CD4-positive, alpha-beta T cell (primary cell): ENCODE data around the gene NTS. TPM values are rescaled to one million over a fixed set of nuclear protein-coding genes. Genes with fewer than 3 reads are reported as not detected.

Experiments used
- ATAC-seq: fragments of 200-7000 bp; cut with Tn5 transposase; one replicate; pipeline ENCODE4 v1.10.0; 2022; ENCODE audit warnings: mild to moderate bottlenecking; ENCODE audit not compliant: poor library complexity
- CTCF ChIA-PET: fragments of 350-600 bp; sonication (Branson Sonifier 250); formaldehyde crosslinking; loops from one replicate; lab custom pipeline; 2021; ENCODE audit warnings: antibody characterized with exemption, inconsistent platforms; lab: Charles Lee
- POLR2A ChIA-PET: fragments of 350-600 bp; sonication (Branson Sonifier 250); formaldehyde crosslinking; loops from one replicate; lab custom pipeline; 2021; ENCODE audit warnings: antibody characterized with exemption, inconsistent platforms; lab: Charles Lee
- DNase-seq, 14 experiments: peaks; one replicate each; pipeline ENCODE4 v3.0.0-alpha.2; 2013 to 2020; ENCODE audit warnings: mixed read lengths in 2 of 14
- H3K27ac ChIP-seq, 2 donors: one replicate each; pipeline versions ENCODE4 v1.5.1 to v1.7.0; 2013; ENCODE audit warnings: low read length in 2 of 2, low read depth in 1 of 2, mild to moderate bottlenecking in 1 of 2
- H3K27me3 ChIP-seq, 2 experiments: 1 replicate in 1 of 2; 2 replicates in 1 of 2; pipeline versions ENCODE4 v1.6.1 to v1.7.0; 2013; ENCODE audit warnings: low read length in 2 of 2, control low read depth in 1 of 2, mild to moderate bottlenecking in 1 of 2, moderate library complexity in 1 of 2; ENCODE audit not compliant: insufficient read depth in 2 of 2, control insufficient read depth in 1 of 2
- H3K36me3 ChIP-seq: one replicate; pipeline ENCODE4 v1.6.1; 2013; ENCODE audit warnings: low read length, control low read depth; ENCODE audit not compliant: insufficient read depth
- H3K4me1 ChIP-seq: one replicate; pipeline ENCODE4 v1.6.1; 2013; ENCODE audit warnings: low read length, control low read depth; ENCODE audit not compliant: insufficient read depth
- H3K4me3 ChIP-seq: one replicate; pipeline ENCODE4 v1.5.1; 2013; ENCODE audit warnings: mild to moderate bottlenecking, low read length, moderate library complexity
- H3K9me3 ChIP-seq, 2 experiments: 1 replicate in 1 of 2; 2 replicates in 1 of 2; pipeline versions ENCODE4 v1.6.1 to v1.7.0; 2013; ENCODE audit warnings: low read length in 2 of 2, mild to moderate bottlenecking in 2 of 2, control low read depth in 1 of 2, moderate library complexity in 1 of 2; ENCODE audit not compliant: control insufficient read depth in 1 of 2, insufficient read depth in 1 of 2
- H3K27ac Mint-ChIP-seq: one replicate; pipeline ENCODE4 v1.8.0; 2020; ENCODE audit warnings: mixed read lengths
- H3K27me3 Mint-ChIP-seq: one replicate; pipeline ENCODE4 v1.8.0; 2021; ENCODE audit warnings: mixed read lengths
- H3K36me3 Mint-ChIP-seq: one replicate; pipeline ENCODE4 v1.8.0; 2021; ENCODE audit warnings: low read depth, mixed read lengths
- H3K4me1 Mint-ChIP-seq: one replicate; pipeline ENCODE4 v1.8.0; 2021; ENCODE audit warnings: low read depth, mixed read lengths
- H3K4me3 Mint-ChIP-seq: one replicate; pipeline ENCODE4 v1.8.0; 2020; ENCODE audit warnings: mild to moderate bottlenecking, mixed read lengths
- H3K9me3 Mint-ChIP-seq: one replicate; pipeline ENCODE4 v1.8.0; 2020; ENCODE audit warnings: mixed read lengths
- intact Hi-C, 2 experiments: fragments of 100-400 bp; cut with DNase I in 1 of 2; cut with micrococcal nuclease in 1 of 2; formaldehyde crosslinking; loops; one replicate each; pipeline versions ENCODE4 v1.15.1 to v1.9.0; 2023 to 2025; cut with DNase I, micrococcal nuclease
- total RNA-seq, 174 experiments: library from RNA in 2 of 174; stranded (reverse) in 2 of 174; gene quantifications; one replicate each; pipeline ENCODE4 v1.2.3 and lab custom pipeline; 2021 to 2026
- TF ChIP-seq, protein P1 (sequence below): fragments of 200-600 bp; IDR thresholded peaks from one replicate; pipeline ENCODE4 v1.8.0; 2022; ENCODE audit warnings: antibody characterized with exemption, mild to moderate bottlenecking

The NTS gene
- total RNA-seq, 2 experiments from 2014 or later, result not detected

DNA sequence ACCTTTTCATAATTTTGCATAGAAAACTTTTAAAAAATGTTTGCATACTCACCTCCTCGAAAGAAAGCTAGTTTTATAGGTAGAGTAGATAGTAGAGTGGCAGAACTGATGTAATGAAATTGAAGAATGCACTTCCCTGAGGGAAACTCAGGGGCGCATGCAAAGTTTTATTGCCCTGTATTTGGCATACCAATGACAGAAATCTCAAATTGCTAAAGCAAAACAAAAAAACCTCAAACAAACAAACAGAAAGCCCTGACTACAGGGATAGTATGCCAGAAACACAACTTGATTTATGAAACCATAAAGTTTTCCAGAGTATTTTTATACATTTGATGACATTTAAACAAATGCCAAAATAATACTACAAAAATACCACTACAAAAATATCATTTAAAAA is 39.7 kb upstream of the NTS start:
- CTCF ChIA-PET, result no interaction called here
- no peaks in the 10 kb centered on the region for H3K9me3 Mint-ChIP-seq
- Histone ChIP-seq H3K27me3 (no peaks in the 10 kb centered on the region), H3K4me1 (no peaks in the 10 kb centered on the region), H3K4me3 (no peak overlapping the region), H3K27ac (no peak overlapping the region), H3K36me3 (no peaks in the 10 kb centered on the region), H3K9me3 (peaks cover 0 to 4% of the 10 kb centered on the region in 2 experiments)
- no peak overlapping the region for H3K4me3 Mint-ChIP-seq
- DNase-seq (no peak), ATAC-seq (no peak)
- H3K4me1 Mint-ChIP-seq, result no peaks in the 10 kb centered on the region
- no peaks in the 10 kb centered on the region for H3K27me3 Mint-ChIP-seq
- POLR2A ChIA-PET, result no interaction called here
- intact Hi-C loops, result no loop called here
- TF ChIP-seq, protein P1, sequence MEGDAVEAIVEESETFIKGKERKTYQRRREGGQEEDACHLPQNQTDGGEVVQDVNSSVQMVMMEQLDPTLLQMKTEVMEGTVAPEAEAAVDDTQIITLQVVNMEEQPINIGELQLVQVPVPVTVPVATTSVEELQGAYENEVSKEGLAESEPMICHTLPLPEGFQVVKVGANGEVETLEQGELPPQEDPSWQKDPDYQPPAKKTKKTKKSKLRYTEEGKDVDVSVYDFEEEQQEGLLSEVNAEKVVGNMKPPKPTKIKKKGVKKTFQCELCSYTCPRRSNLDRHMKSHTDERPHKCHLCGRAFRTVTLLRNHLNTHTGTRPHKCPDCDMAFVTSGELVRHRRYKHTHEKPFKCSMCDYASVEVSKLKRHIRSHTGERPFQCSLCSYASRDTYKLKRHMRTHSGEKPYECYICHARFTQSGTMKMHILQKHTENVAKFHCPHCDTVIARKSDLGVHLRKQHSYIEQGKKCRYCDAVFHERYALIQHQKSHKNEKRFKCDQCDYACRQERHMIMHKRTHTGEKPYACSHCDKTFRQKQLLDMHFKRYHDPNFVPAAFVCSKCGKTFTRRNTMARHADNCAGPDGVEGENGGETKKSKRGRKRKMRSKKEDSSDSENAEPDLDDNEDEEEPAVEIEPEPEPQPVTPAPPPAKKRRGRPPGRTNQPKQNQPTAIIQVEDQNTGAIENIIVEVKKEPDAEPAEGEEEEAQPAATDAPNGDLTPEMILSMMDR, result no peak
- H3K36me3 Mint-ChIP-seq, result no peaks in the 10 kb centered on the region
- H3K27ac Mint-ChIP-seq, result no peak overlapping the region

DNA sequence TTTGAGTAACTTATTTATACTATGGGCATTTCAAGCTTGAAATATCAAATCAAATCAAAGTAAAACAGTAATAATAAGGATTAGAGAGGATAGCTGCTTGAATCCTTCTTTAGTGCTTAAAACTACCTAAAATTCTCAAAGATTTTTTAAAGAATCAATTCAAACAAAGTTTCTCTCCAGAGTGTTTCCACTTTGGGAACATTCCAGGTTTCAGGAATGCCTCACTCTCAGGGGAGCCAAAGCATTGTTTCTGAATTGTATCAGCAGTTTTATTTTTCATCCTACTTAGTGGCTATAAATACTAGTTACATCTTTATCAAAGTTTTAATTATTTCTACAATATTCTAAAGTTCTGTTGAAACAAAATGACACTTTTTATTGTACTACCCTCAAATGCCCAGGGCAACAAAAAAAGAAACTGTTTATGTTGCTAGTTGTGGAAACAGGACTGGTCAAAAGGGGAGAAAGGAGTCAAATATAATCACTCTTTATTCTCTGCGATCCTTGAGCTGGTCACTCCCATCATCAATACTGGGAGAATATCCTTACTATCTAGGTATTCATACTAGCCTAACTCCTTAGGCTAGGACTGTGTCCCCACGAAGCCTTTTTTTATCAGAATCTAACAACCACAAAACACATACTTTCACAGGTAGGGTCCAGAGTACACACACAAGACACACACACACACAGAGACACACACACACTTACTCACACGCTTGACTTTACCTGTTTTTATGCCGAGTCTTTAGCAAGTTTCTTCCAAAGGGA is 38.5 kb upstream of the NTS start:
- H3K27me3 Mint-ChIP-seq, result no peaks in the 10 kb centered on the region
- intact Hi-C loops, result no loop called here
- CTCF ChIA-PET, result no interaction called here
- POLR2A ChIA-PET, result no interaction called here
- no peaks in the 10 kb centered on the region for H3K36me3 ChIP-seq
- H3K36me3 Mint-ChIP-seq, result no peaks in the 10 kb centered on the region
- DNase-seq (no peak), ATAC-seq (no peak)
- TF ChIP-seq, protein P1, result no peak
- H3K4me1 ChIP-seq, result no peaks in the 10 kb centered on the region
- H3K4me3 Mint-ChIP-seq, result no peak overlapping the region
- H3K9me3 ChIP-seq, result peaks cover 0 to 4% of the 10 kb centered on the region in 2 experiments
- H3K9me3 Mint-ChIP-seq, result no peaks in the 10 kb centered on the region
- no peak overlapping the region for H3K27ac ChIP-seq
- H3K27me3 ChIP-seq, result no peaks in the 10 kb centered on the region
- no peak overlapping the region for H3K27ac Mint-ChIP-seq
- H3K4me3 ChIP-seq, result no peak overlapping the region
- H3K4me1 Mint-ChIP-seq, result no peaks in the 10 kb centered on the region

DNA sequence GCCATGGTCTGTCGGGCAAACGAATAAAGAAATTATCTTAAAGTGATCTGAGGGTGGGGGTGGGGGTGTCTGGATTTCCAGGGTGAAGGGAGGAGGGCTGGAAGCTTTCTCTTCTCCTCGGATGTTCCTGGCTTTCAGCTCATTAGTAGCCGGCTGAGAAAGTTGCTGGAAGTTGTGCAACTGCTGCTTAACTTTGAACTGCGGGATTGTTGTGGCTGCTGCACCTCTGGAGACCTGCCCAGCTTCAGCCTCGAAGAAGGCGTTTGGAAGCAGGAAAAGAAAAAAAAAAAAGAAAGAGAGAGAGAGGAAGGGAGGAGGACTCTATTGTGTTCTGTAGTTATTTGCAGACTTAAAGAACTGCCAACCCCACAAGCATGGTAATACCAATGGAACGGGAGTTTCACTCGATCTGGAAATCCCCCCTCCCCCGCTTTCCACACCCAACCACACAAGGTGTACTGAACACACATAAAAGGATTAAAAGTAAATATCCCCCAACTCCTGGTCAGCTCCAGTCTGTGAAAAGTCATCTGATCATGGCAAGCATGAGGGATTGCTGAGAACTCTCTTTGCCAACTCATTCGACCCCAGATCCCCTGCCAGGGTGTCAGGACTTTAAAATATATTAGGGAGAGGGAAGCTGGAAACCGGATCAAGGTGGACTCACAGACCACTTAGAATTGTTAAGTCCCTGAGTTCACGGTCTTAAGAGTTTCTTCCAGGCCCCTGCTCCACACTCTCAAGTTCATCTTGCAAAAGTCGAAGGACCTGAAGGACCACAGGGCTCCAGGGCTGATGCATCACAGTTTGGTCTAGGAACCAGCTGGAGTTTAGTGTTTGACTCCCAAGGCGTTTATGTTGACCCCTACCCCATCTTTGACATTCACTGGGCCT is 37.7 kb upstream of the NTS start, which contains the start of gene RASSF9:
Gene RASSF9 (minus strand): TSS at position 213 of the 894 bp plus-strand sequence. CDS start 208 bp downstream, at position 5.
- no peaks in the 10 kb centered on the region for H3K27me3 Mint-ChIP-seq
- DNase-seq (no peak), ATAC-seq (no peak)
- H3K4me1 Mint-ChIP-seq, result no peaks in the 10 kb centered on the region
- H3K27me3 ChIP-seq, result no peaks in the 10 kb centered on the region
- no peaks in the 10 kb centered on the region for H3K36me3 Mint-ChIP-seq
- no peaks in the 10 kb centered on the region for H3K36me3 ChIP-seq
- no peaks in the 10 kb centered on the region for H3K9me3 Mint-ChIP-seq
- H3K27ac Mint-ChIP-seq, result no peak within 1 kb of the TSS
- H3K4me1 ChIP-seq, result no peaks in the 10 kb centered on the region
- intact Hi-C loops, result no loop called here
- H3K9me3 ChIP-seq, result peaks cover 0 to 4% of the 10 kb centered on the region in 2 experiments
- TF ChIP-seq, protein P1, result no peak
- no peak within 1 kb of the TSS for H3K27ac ChIP-seq
- ChIA-PET POLR2A (no interaction called here), CTCF (no interaction called here)
- H3K4me3 Mint-ChIP-seq, result no peak within 1 kb of the TSS
- no peak within 1 kb of the TSS for H3K4me3 ChIP-seq
